Ishikawa (cell line): ENCODE data around the gene APOA5.

Experiments
- CEBPB ChIP-seq: IDR thresholded peaks from 2 replicates; pipeline ENCODE4 v1.6.1; 2012
- CREB1 ChIP-seq: IDR thresholded peaks from 2 replicates; pipeline ENCODE4 v1.6.1; 2012; ENCODE audit warnings: low read depth
- EGR1 ChIP-seq: IDR thresholded peaks from 2 replicates; pipeline ENCODE4 v1.6.1; 2012
- EP300 ChIP-seq: IDR thresholded peaks from 2 replicates; pipeline ENCODE4 v1.6.1; 2012; ENCODE audit warnings: borderline replicate concordance
- FOXM1 ChIP-seq: IDR thresholded peaks from 2 replicates; pipeline ENCODE4 v1.6.1; 2012; ENCODE audit warnings: low read depth, borderline replicate concordance
- MAX ChIP-seq: IDR thresholded peaks from 2 replicates; pipeline ENCODE4 v1.6.1; 2012
- NFIC ChIP-seq: IDR thresholded peaks from 2 replicates; pipeline ENCODE4 v1.6.1; 2012
- RAD21 ChIP-seq: IDR thresholded peaks from 2 replicates; pipeline ENCODE4 v1.6.1; 2012; ENCODE audit warnings: low read depth
- REST ChIP-seq: IDR thresholded peaks from 2 replicates; pipeline ENCODE4 v1.6.1; 2012; ENCODE audit warnings: low read depth, mild to moderate bottlenecking
- TAF1 ChIP-seq: IDR thresholded peaks from 2 replicates; pipeline ENCODE4 v1.6.1; 2012; ENCODE audit warnings: low read depth, mild to moderate bottlenecking
- TCF12 ChIP-seq: IDR thresholded peaks from 2 replicates; pipeline ENCODE4 v1.6.1; 2012; ENCODE audit warnings: low read depth
- TEAD4 ChIP-seq: IDR thresholded peaks from 2 replicates; pipeline ENCODE4 v1.6.1; 2012
- USF1 ChIP-seq: IDR thresholded peaks from 2 replicates; pipeline ENCODE4 v1.6.1; 2012
- YY1 ChIP-seq: IDR thresholded peaks from 2 replicates; pipeline ENCODE4 v1.6.1; 2012; ENCODE audit warnings: low read depth
- ZBTB7A ChIP-seq: IDR thresholded peaks from 2 replicates; pipeline ENCODE4 v1.6.1; 2012; ENCODE audit warnings: low read depth

The APOA5 gene

GRCh38 chr11:116762132-116762531, 29.5 kb downstream of the APOA5 start:
- TF ChIP-seq EP300: no peak
- no peak for TF ChIP-seq TCF12
- no peak for TF ChIP-seq YY1
- no peak for TF ChIP-seq CREB1
- no peak for TF ChIP-seq TAF1
- no peak for TF ChIP-seq REST
- TF ChIP-seq USF1: no peak
- no peak for TF ChIP-seq MAX
- no peak for TF ChIP-seq TEAD4
- TF ChIP-seq FOXM1: no peak

GRCh38 chr11:116750070-116750718, 41.5 kb downstream of the APOA5 start:
- no peak for TF ChIP-seq TCF12
- no peak for TF ChIP-seq TEAD4
- no peak for TF ChIP-seq EP300
- TF ChIP-seq NFIC: no peak
- no peak for TF ChIP-seq FOXM1
- TF ChIP-seq ZBTB7A: no peak
- no peak for TF ChIP-seq CEBPB

- TF ChIP-seq TAF1 (no peak), RAD21 (no peak), FOXM1 (no peak), TEAD4 (no peak), CREB1 (no peak), TCF12 (no peak), CEBPB (no peak), EGR1 (no peak), YY1 (no peak), MAX (no peak), EP300 (no peak), NFIC (no peak), ZBTB7A (no peak)
Observed at GRCh38 chr11:116742104-116742503, 49.6 kb downstream of the APOA5 start.

- TF ChIP-seq REST: no peak
- TF ChIP-seq USF1: no peak
- TF ChIP-seq CREB1: no peak
- TF ChIP-seq YY1: no peak
- TF ChIP-seq TEAD4: no peak
- TF ChIP-seq TCF12: no peak
- no peak for TF ChIP-seq NFIC
- no peak for TF ChIP-seq EP300
Observed at GRCh38 chr11:116740741-116741140, 50.9 kb downstream of the APOA5 start.
